ENCODE measurements around the gene C1orf116.

The C1orf116 gene

DNA sequence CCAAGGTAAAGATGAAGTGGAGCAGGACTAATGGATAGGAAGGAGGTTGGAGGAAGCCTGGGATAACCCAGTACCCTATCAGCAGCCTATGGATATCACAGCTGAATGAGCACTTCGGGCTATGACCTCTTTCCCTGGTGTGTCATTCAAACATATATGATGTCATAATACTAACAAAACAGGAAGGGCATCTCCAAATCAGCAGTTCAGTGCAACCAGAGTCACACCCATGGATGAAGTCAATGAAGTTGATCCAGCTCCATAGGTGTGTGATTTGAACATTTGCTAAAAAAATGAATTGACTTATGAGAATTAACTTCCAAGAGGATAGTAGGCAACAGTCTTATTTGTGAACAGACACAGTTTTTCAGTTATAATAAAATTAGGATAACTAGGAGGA lies 1.7 kb upstream of the C1orf116 start:
- no peaks in the 10 kb centered on the region for H3K9me3 ChIP-seq (ENCODE audit: insufficient read depth, low read depth, low read length)
- no peaks in the 10 kb centered on the region for H3K79me2 ChIP-seq (ENCODE audit: insufficient read depth, low read length)
- H3K4me1 ChIP-seq (ENCODE audit: insufficient read depth, low read length, poor library complexity, severe bottlenecking), result no peaks in the 10 kb centered on the region
- H3K4me3 ChIP-seq (ENCODE audit: low read length, poor library complexity, severe bottlenecking), result no peak overlapping the region
- H2AFZ ChIP-seq (ENCODE audit: low read length), result no peak overlapping the region
- H3F3A ChIP-seq (ENCODE audit: low read depth), result no peaks in the 10 kb centered on the region
- H4K20me1 ChIP-seq (ENCODE audit: insufficient read depth, low read length, poor library complexity, severe bottlenecking), result no peaks in the 10 kb centered on the region
- TF ChIP-seq EZH2phosphoT487 (IDR thresholded peaks at IDR 0.05; ENCODE audit: borderline replicate concordance), result no peak
- TF ChIP-seq, protein P1, sequence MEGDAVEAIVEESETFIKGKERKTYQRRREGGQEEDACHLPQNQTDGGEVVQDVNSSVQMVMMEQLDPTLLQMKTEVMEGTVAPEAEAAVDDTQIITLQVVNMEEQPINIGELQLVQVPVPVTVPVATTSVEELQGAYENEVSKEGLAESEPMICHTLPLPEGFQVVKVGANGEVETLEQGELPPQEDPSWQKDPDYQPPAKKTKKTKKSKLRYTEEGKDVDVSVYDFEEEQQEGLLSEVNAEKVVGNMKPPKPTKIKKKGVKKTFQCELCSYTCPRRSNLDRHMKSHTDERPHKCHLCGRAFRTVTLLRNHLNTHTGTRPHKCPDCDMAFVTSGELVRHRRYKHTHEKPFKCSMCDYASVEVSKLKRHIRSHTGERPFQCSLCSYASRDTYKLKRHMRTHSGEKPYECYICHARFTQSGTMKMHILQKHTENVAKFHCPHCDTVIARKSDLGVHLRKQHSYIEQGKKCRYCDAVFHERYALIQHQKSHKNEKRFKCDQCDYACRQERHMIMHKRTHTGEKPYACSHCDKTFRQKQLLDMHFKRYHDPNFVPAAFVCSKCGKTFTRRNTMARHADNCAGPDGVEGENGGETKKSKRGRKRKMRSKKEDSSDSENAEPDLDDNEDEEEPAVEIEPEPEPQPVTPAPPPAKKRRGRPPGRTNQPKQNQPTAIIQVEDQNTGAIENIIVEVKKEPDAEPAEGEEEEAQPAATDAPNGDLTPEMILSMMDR (conservative IDR thresholded peaks at IDR 0.05; ENCODE audit: low read length), result no peak
- no peak overlapping the region for H3K4me2 ChIP-seq (ENCODE audit: low read depth, low read length, poor library complexity, severe bottlenecking)
- no peaks in the 10 kb centered on the region for H3K9me2 ChIP-seq (replicated peaks; ENCODE audit: low read depth, low read length)
- H3K27me3 ChIP-seq (ENCODE audit: insufficient read depth, low read length, poor library complexity, severe bottlenecking), result peaks cover 25% of the 10 kb centered on the region
- no peaks in the 10 kb centered on the region for H3K36me3 ChIP-seq (ENCODE audit: insufficient read depth, low read length)
- no peak overlapping the region for H3K9ac ChIP-seq (ENCODE audit: low read depth, low read length, poor library complexity, severe bottlenecking)

DNA sequence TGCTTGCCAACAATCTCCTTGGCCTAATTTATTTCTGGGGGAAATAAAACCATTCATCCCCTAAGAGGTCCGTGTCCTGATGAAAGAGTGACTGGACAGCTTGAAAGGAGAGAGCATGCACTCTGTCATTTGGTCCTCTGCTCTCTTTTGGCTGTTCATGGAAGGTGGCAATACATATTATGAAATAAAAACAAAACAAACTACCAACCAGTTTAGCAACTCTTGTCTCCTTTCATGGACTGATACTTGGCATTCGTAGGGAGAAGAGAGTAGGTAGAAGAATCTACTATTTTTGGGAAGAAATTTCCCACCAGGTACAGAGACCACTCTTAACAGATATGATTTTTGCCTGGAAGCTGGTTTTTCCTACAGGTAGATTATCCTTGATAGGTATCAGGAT lies 746 bp upstream of the C1orf116 start:
- no peaks in the 10 kb centered on the region for H3K36me3 ChIP-seq (ENCODE audit: insufficient read depth, low read length)
- no peak overlapping the region for H3K9ac ChIP-seq (ENCODE audit: low read depth, low read length, poor library complexity, severe bottlenecking)
- no peaks in the 10 kb centered on the region for H4K20me1 ChIP-seq (ENCODE audit: insufficient read depth, low read length, poor library complexity, severe bottlenecking)
- no peaks in the 10 kb centered on the region for H3F3A ChIP-seq (ENCODE audit: low read depth)
- TF ChIP-seq EZH2phosphoT487 (IDR thresholded peaks at IDR 0.05; ENCODE audit: borderline replicate concordance), result no peak
- TF ChIP-seq, protein P1 (conservative IDR thresholded peaks at IDR 0.05; ENCODE audit: low read length), result no peak
- peaks cover 25% of the 10 kb centered on the region for H3K27me3 ChIP-seq (ENCODE audit: insufficient read depth, low read length, poor library complexity, severe bottlenecking)
- no peaks in the 10 kb centered on the region for H3K9me3 ChIP-seq (ENCODE audit: insufficient read depth, low read depth, low read length)
- H3K9me2 ChIP-seq (replicated peaks; ENCODE audit: low read depth, low read length), result no peaks in the 10 kb centered on the region
- H3K4me2 ChIP-seq (ENCODE audit: low read depth, low read length, poor library complexity, severe bottlenecking), result no peak overlapping the region
- no peaks in the 10 kb centered on the region for H3K4me1 ChIP-seq (ENCODE audit: insufficient read depth, low read length, poor library complexity, severe bottlenecking)
- H3K79me2 ChIP-seq (ENCODE audit: insufficient read depth, low read length), result no peaks in the 10 kb centered on the region
- H3K4me3 ChIP-seq (ENCODE audit: low read length, poor library complexity, severe bottlenecking), result no peak overlapping the region
- H2AFZ ChIP-seq (ENCODE audit: low read length), result no peak overlapping the region

DNA sequence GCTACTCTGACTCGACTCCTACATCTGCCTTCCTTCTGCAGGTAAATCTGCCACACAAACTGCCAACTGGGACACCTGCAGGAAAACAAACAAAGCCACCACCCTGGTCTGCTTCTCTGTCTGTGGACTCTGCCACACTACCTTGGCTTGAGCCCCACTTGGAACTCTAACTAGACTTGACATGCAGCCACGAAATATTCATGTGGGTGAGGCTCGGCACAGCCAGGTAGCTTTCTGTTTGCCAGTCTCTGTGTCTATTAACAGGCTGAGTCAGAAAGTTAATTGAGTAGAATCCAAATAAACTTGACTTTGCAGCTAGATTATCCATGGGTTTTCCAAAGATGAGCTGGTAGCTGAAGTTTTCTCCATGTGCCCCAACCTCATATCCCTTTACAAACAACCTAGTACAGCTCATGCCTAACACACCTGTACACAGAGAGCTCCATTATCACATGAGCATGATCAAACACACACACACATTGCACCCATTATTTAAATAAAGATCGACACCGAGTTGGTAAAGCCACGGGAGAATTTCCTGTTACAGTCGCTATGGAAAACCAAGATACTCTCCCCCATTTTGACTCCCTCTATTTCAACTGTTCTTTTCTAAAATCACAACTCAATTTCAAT lies 808 bp downstream of the C1orf116 start:
- H3K4me2 ChIP-seq (ENCODE audit: low read depth, low read length, poor library complexity, severe bottlenecking), result no peak overlapping the region
- no peak overlapping the region for H2AFZ ChIP-seq (ENCODE audit: low read length)
- H4K20me1 ChIP-seq (ENCODE audit: insufficient read depth, low read length, poor library complexity, severe bottlenecking), result no peaks in the 10 kb centered on the region
- no peaks in the 10 kb centered on the region for H3K9me3 ChIP-seq (ENCODE audit: insufficient read depth, low read depth, low read length)
- no peaks in the 10 kb centered on the region for H3F3A ChIP-seq (ENCODE audit: low read depth)
- TF ChIP-seq, protein P1 (conservative IDR thresholded peaks at IDR 0.05; ENCODE audit: low read length), result no peak
- no peak for TF ChIP-seq EZH2phosphoT487 (IDR thresholded peaks at IDR 0.05; ENCODE audit: borderline replicate concordance)
- no peaks in the 10 kb centered on the region for H3K4me1 ChIP-seq (ENCODE audit: insufficient read depth, low read length, poor library complexity, severe bottlenecking)
- H3K9me2 ChIP-seq (replicated peaks; ENCODE audit: low read depth, low read length), result no peaks in the 10 kb centered on the region
- H3K9ac ChIP-seq (ENCODE audit: low read depth, low read length, poor library complexity, severe bottlenecking), result no peak overlapping the region
- H3K79me2 ChIP-seq (ENCODE audit: insufficient read depth, low read length), result no peaks in the 10 kb centered on the region
- peaks cover 12% of the 10 kb centered on the region for H3K27me3 ChIP-seq (ENCODE audit: insufficient read depth, low read length, poor library complexity, severe bottlenecking)
- H3K4me3 ChIP-seq (ENCODE audit: low read length, poor library complexity, severe bottlenecking), result no peak overlapping the region
- no peaks in the 10 kb centered on the region for H3K36me3 ChIP-seq (ENCODE audit: insufficient read depth, low read length)
